NCI-H1694 treated with DMSO at 0.1 percent for 48 hours (cell line): Measurements from ENCODE around the gene TRIM56.
"Not testable (repeated sequence)": the region's sequence is repeated elsewhere in the genome, so short reads cannot be mapped to it uniquely, and the experiment has no call there.

Source experiments
- DNase-seq: peaks from one replicate; lab custom pipeline; 2025; lab: John Stamatoyannopoulos, UW

The TRIM56 gene

DNA sequence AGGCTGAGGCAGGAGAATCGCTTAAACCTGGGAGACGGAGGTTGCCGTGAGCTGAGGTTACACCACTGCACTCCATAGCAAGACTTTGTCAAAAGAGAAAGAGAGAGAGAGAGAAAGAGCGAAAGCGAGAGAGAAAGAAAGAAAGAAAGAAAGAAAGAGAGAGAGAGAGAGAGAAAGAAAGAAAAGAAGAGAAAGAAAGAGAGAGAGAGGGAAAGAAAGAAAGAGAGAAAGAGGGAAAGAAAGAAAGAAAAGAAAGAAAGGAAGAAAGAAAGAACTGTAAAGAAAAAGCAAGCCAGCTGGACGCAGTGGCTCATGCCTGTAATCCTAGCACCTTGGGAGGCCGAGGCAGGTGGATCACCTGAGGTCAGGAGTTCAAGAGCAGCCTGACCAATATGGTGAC is 27.9 kb downstream of the TRIM56 start:
- not testable (repeated sequence) for DNase-seq

DNA sequence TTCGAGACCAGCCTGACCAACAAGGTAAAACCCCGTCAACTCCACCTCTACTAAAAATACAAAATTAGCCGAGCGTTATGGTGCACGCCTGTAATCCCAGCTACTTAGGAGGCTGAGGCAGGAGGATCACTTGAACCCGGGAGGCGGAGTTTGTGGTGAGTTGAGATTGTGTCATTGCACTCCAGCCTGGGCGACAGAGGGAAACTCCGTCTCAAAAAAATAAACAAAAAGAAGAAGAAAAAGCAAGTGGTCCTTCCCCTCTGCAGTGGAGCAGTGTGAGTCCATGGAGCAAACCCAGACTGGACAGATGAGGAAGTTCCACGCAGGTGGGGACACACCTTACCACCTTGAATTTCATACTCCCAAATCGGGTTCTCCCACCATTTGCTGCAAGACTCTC is 28.6 kb downstream of the TRIM56 start:
- no peak for DNase-seq

DNA sequence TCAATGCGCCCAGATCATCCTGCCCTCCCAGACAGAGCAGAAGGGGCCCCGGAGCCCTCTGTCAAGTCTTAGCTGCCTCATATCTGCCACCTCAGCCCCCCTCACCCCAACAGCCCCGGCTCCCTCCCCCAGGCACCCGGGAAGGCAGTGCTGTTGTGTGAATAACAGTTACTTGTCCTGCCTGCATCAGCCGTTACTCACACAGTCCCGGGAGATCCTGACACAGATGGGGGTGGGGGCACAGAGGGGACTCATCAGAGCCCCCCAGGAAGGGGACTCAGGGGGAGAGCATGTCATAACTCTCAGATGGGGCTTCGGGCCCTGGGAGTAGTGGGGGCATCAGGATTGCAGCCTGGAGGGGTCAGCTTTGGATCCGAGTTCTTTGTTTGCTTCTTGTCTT is 29.2 kb downstream of the TRIM56 start:
- no peak for DNase-seq

DNA sequence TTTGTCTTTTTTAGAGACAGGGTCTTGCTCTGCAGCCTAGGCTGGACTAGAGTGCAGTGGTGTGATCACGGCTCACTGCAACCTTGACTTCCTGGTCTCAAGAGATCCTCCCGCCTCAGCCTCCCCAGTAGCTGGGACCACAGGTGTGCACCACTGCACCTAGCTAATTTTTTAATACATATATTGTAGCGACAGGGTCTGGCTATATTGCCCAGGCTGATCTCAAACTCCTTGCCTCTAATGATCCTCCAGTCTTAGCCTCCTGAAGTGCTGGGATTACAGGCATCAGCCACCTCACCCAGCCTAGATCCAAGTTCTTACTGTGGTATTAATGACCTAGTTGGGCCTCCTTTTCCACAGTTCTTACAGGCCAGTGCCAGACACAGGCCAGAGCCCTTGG is 29.9 kb downstream of the TRIM56 start:
- no peak for DNase-seq

DNA sequence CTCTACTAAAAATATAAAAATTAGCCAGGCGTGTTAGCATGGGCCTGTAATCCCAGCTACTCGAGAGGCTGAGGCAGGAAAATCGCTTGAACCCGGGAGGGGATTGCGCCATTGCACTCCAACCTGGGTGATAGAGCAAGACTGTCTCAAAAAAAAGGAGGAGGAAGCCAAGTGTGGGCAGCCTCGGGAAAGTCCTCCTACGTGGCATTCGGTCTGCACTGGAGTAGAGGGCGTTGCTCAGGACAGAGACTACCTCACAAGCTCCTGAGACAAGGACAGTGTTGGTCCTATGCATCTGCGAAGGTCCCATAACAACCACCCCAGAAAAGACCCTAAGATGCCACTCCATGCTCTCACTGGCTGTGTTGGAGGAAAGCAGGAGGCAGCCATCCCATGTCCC is 31.6 kb downstream of the TRIM56 start:
- no peak for DNase-seq

DNA sequence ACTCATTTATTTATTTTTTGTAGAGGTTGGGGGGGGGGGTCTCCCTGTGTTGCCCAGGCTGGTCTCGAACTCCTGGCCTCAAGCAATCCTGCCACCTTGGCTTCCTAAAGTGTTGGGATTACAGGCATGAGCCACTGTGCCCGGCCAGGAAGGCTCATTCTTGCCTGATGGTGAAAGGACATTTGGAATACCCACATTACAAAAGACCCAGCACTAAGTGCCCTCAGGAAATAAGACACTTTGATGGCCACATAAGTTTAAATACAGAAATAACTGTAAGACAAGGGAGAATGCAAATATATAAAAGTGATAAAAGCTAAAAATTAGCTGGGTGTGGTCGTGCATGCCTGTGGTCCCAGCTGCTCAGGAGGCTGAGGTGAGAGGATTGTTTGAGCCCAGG is 33.6 kb downstream of the TRIM56 start:
- DNase-seq, result no peak

DNA sequence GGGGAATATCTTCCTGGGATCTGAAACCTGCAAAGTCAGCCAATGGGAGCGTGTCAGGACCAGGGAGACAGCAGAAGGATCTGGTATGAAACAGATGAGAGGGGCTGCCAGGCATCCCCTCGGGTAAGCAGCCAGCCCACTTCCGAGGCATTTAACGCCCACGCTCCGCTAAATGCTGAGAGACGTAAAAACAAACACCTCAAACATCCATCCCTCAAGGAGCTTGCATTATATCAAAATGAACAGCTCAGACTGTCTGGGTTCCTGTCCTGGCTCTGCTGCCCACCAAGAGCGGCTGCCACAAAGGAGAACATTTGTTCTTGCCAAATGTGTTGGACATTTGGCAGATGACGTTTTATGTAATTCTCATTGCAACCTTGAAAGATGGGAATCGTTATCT is 34.6 kb downstream of the TRIM56 start:
- no peak for DNase-seq

DNA sequence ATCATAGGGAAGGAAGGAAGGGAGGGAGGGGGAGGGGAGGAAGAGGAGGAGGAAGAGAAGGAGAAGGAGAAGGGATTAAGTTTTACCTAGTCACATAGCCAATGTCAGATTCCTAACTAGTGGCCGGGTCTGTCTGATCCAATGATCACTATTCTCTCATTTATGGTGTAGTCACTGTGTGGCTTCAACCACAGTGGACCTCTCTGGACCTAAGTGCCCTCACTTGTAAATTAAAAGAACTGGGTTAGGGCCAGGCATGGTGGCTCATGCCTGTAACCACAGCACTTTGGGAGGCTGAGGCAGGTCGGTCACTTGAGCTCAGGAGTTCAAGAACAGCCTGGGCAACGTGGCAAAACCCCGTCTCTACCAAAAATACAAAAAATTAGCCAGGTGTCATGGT is 35.0 kb downstream of the TRIM56 start:
- no peak for DNase-seq

DNA sequence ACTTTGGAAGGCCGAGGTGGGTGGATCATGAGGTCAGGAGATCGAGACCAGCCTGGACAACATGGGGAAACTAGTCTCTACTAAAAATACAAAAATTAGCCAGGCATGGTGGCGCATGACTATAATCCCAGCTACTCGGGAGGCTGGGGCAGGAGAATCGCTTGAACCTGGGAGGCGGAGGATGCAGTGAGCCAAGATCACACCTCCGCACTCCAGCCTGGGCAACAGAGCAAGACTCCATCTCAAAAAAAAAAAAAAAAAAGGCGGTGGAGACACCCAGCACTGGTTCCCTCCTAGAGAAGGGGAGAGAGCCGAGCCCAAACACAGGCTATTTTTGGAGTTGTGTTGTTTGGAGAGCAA is 36.3 kb downstream of the TRIM56 start:
- not testable (repeated sequence) for DNase-seq

- no peak for DNase-seq
These were observed 37.0 kb downstream of the TRIM56 start for GRCh38 chr7:101121991-101122932.

DNA sequence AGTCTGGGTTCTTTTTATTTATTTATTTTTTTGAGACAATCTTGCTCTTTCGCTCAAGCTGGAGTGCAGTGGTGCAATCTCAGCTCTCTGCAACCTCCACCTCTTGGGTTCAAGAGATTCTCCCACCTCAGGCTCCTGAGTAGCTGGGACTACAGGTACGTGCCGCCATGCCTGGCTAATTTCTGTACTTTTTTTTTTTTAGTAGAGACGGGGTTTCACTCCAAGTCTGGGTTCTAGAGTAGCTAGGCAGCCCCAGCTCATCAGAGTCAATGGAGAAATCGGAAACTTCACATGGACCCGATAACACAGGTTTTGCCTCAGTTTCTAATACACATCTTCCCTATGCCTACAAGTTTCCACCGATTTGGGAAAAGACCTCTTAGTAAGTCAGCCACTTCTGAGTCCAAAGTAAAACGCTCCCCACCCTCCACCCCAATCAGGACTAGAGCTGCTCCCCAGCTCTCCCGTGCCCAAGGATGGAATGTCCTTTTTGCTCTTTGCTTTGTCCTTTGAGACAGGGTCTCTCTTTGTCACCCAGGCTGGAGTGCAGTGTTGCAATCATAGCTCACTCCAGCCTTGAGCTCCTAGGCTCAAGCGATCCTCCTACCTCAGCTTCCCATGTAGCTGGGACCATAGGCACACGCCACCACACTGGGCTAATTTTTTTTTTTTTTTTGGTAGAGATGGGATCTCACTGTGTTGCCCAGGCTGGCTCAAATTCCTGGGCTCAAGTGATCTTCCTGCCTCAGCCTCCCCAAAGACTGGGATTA is 37.8 kb downstream of the TRIM56 start:
- DNase-seq, result no peak

GRCh38 chr7:101123703-101124068 is 38.4 kb downstream of the TRIM56 start:
- no peak for DNase-seq

DNA sequence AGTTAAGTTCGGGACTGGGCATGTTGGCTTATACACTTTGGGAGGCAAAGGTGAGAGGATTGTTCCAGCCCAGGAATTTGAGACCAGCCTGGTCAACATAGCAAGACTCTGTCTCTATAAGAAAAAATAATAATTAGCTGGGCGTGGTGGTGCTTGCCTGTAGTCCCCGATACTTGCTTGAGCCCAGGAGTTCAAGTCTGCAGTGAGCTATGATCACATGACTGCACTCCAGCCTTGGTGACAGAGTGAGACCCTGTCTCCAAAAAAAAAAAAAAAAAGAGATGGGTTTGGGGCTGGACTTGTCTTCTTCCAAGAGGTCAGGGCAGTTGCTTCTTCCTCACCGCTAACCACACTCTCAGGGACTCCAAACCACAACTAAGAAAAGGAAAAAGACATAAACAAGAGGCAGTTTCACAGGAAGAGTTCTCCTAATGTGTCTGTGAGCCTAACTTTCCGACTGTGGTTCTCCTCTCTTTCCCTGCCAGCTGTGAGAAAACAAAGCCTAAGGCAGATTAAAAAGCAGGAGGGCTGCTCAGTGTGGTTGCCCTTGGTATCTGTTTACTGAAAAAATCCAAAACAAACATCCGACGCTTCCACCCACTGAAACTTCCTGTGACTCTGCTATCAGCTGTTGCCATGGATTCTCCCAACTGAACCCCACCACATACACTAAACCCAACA is 39.2 kb downstream of the TRIM56 start:
- DNase-seq, result no peak

DNA sequence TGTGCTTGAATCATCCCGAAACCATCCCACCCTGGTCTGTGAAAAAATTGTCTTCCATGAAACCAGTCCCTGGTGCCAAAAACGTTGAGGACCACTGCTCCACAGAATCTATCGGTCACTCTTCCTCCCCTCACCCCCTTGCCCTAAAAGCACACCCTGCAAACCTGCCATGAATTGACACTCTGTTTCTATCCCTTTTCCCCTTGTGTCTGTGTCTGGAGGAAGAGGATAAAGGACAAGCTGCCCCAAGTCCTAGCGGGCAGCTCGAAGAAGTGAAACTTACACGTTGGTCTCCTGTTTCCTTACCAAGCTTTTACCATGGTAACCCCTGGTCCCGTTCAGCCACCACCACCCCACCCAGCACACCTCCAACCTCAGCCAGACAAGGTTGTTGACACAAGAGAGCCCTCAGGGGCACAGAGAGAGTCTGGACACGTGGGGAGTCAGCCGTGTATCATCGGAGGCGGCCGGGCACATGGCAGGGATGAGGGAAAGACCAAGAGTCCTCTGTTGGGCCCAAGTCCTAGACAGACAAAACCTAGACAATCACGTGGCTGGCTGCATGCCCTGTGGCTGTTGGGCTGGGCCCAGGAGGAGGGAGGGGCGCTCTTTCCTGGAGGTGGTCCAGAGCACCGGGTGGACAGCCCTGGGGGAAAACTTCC is 40.8 kb downstream of the TRIM56 start:
- no peak for DNase-seq

DNA sequence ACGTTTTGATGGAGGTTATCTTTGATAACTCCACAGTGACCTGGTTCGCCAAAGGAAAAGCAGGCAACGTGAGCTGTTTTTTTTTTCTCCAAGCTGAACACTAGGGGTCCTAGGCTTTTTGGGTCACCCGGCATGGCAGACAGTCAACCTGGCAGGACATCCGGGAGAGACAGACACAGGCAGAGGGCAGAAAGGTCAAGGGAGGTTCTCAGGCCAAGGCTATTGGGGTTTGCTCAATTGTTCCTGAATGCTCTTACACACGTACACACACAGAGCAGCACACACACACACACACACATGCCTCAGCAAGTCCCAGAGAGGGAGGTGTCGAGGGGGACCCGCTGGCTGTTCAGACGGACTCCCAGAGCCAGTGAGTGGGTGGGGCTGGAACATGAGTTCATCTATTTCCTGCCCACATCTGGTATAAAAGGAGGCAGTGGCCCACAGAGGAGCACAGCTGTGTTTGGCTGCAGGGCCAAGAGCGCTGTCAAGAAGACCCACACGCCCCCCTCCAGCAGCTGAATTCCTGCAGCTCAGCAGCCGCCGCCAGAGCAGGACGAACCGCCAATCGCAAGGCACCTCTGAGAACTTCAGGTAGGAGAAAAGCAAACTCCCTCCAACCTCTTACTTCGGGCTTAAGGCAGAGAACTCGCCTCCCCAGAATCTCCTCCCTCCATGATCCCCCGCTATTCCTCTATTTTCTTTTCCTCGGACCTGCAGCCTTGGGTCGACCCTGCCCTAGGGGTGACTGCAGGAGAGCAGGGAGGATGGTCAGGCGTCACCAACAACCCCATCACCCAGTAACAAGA is 41.6 kb downstream of the TRIM56 start, which contains the start of gene SERPINE1:
SERPINE1 (plus strand) TSS at position 454 of the 809 bp plus-strand sequence. CDS start 1,290 bp downstream, outside the sequence.
- no peak for DNase-seq

GRCh38 chr7:101127460-101128039 is 42.3 kb downstream of the TRIM56 start:
- no peak for DNase-seq

DNA sequence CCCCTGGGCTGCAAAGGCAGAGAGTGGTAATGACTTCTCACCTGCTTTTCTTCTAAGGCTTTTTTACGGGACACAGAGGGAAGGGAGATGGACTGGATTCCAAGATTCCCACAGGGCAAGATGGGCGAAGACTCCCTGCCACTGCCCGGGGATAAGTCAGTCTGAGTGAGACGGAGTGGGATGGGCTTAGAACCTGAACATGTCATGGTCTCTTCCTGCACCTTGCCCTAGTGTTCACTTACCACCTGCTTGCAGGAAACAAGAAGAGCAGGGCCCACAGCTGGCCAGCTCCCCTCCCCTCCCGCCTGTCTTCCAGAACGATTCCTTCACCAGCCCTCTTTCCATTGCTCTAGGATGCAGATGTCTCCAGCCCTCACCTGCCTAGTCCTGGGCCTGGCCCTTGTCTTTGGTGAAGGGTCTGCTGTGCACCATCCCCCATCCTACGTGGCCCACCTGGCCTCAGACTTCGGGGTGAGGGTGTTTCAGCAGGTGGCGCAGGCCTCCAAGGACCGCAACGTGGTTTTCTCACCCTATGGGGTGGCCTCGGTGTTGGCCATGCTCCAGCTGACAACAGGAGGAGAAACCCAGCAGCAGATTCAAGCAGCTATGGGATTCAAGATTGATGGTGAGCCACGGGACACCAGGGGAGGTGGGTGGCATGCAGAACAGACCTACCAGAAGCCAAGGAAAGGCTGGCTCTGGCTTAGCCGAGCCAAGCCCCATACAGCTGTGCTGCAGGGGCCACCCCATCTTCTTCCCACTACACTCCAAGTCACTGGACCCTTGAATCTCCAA is 43.0 kb downstream of the TRIM56 start:
- no peak for DNase-seq

DNA sequence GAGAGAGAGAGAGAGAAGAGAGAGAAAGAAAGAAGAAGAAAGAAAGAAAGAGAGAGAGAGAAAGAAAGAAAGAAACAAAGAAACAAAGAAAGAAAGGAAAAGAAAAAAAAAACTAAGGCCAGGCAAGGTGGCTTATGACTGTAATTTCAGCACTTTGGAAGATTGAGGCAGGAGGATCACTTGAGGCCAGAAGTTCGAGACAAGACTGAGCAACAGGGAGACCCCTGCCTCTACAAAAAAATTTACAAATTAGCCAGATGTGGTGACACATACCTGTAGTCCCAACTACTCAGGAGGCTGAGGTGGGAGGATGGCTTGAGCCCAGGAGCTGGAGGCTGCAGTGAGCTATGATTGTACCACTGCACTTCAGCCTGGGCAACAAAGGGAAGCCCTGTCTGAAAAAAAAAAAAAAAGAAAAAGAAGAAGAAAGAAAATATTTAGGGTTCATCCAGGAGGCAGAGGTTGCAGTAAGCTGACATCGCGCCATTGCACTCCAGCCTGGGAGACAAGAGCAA is 44.4 kb downstream of the TRIM56 start:
- DNase-seq, result no peak
